Measurements from ENCODE around the gene NAT14. TPM values are rescaled to one million over a fixed set of nuclear protein-coding genes. Genes with fewer than 3 reads are reported as not detected.

NAT14 gene
- polyA plus RNA-seq, 1 experiment = 34.8 TPM

DNA sequence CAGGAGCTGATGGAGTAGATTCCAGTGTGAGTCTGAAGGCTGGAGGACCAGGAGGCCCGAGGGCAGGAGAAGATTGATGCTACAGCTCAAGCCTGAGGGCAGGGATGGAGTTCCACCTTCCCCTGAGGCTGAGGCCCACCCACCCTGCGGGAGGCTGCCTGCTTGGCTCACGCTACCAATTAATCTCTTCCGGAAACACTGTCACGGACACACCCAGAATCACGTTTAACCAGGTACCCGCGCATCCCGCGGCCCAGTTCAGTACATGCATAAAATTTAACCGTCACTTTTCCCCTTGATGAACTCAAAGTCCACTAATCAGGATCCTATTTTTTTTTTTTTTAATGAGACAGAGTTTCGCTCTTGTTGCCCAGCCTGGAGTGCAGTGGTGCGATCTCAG lies 13.7 kb upstream of the NAT14 start:
- ChIA-PET POLR2A (interaction anchor here (0.7 kb wide), 1 partner anchor 132 kb away, joined by 7 read pairs; no protein-coding TSS in a partner anchor), CTCF (interaction anchor here (1.0 to 1.4 kb wide), 3 partner anchors 10 to 33 kb away, joined by 3 to 8 read pairs (median 7); partner anchors contain the start of gene ISOC2)
- no peaks in the 10 kb centered on the region for H3K27me3 ChIP-seq (ENCODE audit: control insufficient read depth, insufficient read depth, low read length)
- H3K36me3 ChIP-seq (ENCODE audit: control insufficient read depth, insufficient read depth, low read length) = no peaks in the 10 kb centered on the region
- H3K4me3 ChIP-seq (ENCODE audit: low read depth, low read length) = no peak overlapping the region
- no peak for TF ChIP-seq CTCF (IDR thresholded peaks at IDR 0.05; ENCODE audit: insufficient read depth, low read depth, low read length)
- no peak for DNase-seq (ENCODE audit: low read depth)

GRCh38 chr19:55472463-55472862 lies 12.5 kb upstream of the NAT14 start:
- DNase-seq (ENCODE audit: low read depth) = no peak
- CTCF ChIA-PET = interaction anchor here (5.4 kb wide), 1 partner anchor 32 kb away, joined by 35 read pairs; no protein-coding TSS in a partner anchor
- Histone ChIP-seq H3K4me3 (ENCODE audit: low read depth, low read length) (no peak overlapping the region), H3K27me3 (ENCODE audit: control insufficient read depth, insufficient read depth, low read length) (no peaks in the 10 kb centered on the region), H3K36me3 (ENCODE audit: control insufficient read depth, insufficient read depth, low read length) (no peaks in the 10 kb centered on the region)
- TF ChIP-seq CTCF (IDR thresholded peaks at IDR 0.05; ENCODE audit: insufficient read depth, low read depth, low read length) = no peak
- POLR2A ChIA-PET = no interaction called here

- no peak overlapping the region for H3K4me3 ChIP-seq (ENCODE audit: low read depth, low read length)
- DNase-seq (ENCODE audit: low read depth) = no peak
- POLR2A ChIA-PET = interaction anchor here (0.6 kb wide), 1 partner anchor 181 kb away, joined by 10 read pairs; no protein-coding TSS in a partner anchor
- no peak for TF ChIP-seq CTCF (IDR thresholded peaks at IDR 0.05; ENCODE audit: insufficient read depth, low read depth, low read length)
- no peaks in the 10 kb centered on the region for H3K36me3 ChIP-seq (ENCODE audit: control insufficient read depth, insufficient read depth, low read length)
- H3K27me3 ChIP-seq (ENCODE audit: control insufficient read depth, insufficient read depth, low read length) = no peaks in the 10 kb centered on the region
- CTCF ChIA-PET = interaction anchor here (0.8 to 5.4 kb wide), 2 partner anchors 31 to 314 kb away, joined by 3 to 35 read pairs; no protein-coding TSS in a partner anchor
Observed at GRCh38 chr19:55473225-55474012, 11.6 kb upstream of the NAT14 start.

GRCh38 chr19:55474269-55475265 lies 10.4 kb upstream of the NAT14 start:
- no peak for TF ChIP-seq CTCF (IDR thresholded peaks at IDR 0.05; ENCODE audit: insufficient read depth, low read depth, low read length)
- CTCF ChIA-PET = interaction anchor here (0.8 to 5.4 kb wide), 2 partner anchors 30 to 315 kb away, joined by 3 to 35 read pairs; no protein-coding TSS in a partner anchor
- Histone ChIP-seq H3K4me3 (ENCODE audit: low read depth, low read length) (no peak overlapping the region), H3K27me3 (ENCODE audit: control insufficient read depth, insufficient read depth, low read length) (no peaks in the 10 kb centered on the region), H3K36me3 (ENCODE audit: control insufficient read depth, insufficient read depth, low read length) (no peaks in the 10 kb centered on the region)
- POLR2A ChIA-PET = interaction anchor here (0.6 kb wide), 1 partner anchor 13 kb away, joined by 3 read pairs; no protein-coding TSS in a partner anchor
- no peak for DNase-seq (ENCODE audit: low read depth)
